ENCODE results near the gene CASKIN1.

Gene CASKIN1

GRCh38 chr16:2211923-2212347, 15.5 kb upstream of the CASKIN1 start:
- no peak for DNase-seq (ENCODE audit: low spot score)
- TF ChIP-seq CTCF (IDR thresholded peaks at IDR 0.05): no peak
- Histone ChIP-seq H3K4me3 (no peak overlapping the region), H3K27ac (no peak overlapping the region)

- DNase-seq (ENCODE audit: low spot score): no peak
- Histone ChIP-seq H3K4me3 (no peak within 1 kb of the TSS), H3K27ac (no peak within 1 kb of the TSS)
- no peak for TF ChIP-seq CTCF (IDR thresholded peaks at IDR 0.05)
Measured at GRCh38 chr16:2210386-2211365, 14.3 kb upstream of the CASKIN1 start, which contains the start of gene BRICD5. Gene BRICD5, minus strand, starts transcription at chr16:2210863. Its CDS starts 30 bp downstream, at chr16:2210833.

- TF ChIP-seq CTCF (IDR thresholded peaks at IDR 0.05): no peak
- no peak overlapping the region for H3K4me3 ChIP-seq
- no peak for DNase-seq (ENCODE audit: low spot score)
- no peak overlapping the region for H3K27ac ChIP-seq
Measured at GRCh38 chr16:2210009-2210332, 13.6 kb upstream of the CASKIN1 start.

- Histone ChIP-seq H3K27ac (no peak overlapping the region), H3K4me3 (no peak overlapping the region)
- no peak for DNase-seq (ENCODE audit: low spot score)
- TF ChIP-seq CTCF (IDR thresholded peaks at IDR 0.05): no peak
Measured at GRCh38 chr16:2209258-2210008, 13.0 kb upstream of the CASKIN1 start.

GRCh38 chr16:2208772-2209171, 12.4 kb upstream of the CASKIN1 start:
- DNase-seq (ENCODE audit: low spot score): no peak
- Histone ChIP-seq H3K27ac (no peak overlapping the region), H3K4me3 (no peak overlapping the region)
- TF ChIP-seq CTCF (IDR thresholded peaks at IDR 0.05): no peak

- Histone ChIP-seq H3K27ac (no peak overlapping the region), H3K4me3 (no peak overlapping the region)
- TF ChIP-seq CTCF (IDR thresholded peaks at IDR 0.05): no peak
- DNase-seq (ENCODE audit: low spot score): no peak
Measured at GRCh38 chr16:2208308-2208707, 11.9 kb upstream of the CASKIN1 start.
